HG03196 (cell line): ENCODE results near the gene DMKN.

Experiments used
- ATAC-seq: cut with Tn5 transposase; IDR thresholded peaks from one replicate; pipeline ENCODE4 v1.9.1; 2021; ENCODE audit not compliant: unreplicated experiment

Gene DMKN

DNA sequence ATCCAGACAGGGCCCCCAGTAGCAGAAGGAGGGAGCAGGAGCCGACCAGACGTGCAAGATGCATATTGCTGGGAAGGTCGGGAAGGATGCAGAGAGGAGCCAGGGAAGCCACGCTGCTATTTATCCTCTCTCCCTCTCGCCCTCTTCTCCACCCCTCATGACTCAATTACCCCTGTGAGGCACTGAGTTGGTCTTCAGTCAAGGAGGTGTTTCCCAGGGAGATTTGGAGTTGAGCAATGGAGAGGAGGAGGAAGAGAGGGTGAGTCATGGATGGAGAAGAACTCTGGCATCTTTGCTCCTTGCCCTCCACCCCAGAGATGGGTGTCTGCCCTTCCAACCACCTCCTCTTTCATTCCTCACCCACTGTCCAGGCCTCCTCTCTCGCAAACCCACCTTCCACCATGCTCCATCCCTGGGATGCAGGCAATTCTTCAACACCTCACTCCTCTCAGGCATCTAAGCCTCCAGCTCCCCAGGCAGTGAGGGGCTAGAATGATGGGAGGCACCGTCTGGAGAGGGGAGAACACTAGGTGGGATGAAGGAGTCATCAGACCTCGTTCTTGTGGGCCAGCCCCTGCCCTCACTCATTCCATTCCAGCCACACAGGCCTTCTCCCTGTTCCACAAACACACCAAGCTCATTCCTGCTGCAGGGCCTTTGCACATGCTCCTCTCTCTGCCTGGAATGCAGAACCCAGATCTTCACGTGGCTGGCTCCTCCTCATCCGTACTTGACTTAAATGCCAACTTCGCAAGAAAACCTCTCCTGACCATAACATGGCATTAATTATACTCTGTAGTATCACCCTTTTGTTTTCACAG lies 15.0 kb upstream of the DMKN start, which contains the start of gene SBSN:
Gene SBSN, minus strand, starts transcription at position 94 of the 821 bp plus-strand sequence. Its CDS starts 30 bp downstream, at position 64.
- ATAC-seq: no peak

DNA sequence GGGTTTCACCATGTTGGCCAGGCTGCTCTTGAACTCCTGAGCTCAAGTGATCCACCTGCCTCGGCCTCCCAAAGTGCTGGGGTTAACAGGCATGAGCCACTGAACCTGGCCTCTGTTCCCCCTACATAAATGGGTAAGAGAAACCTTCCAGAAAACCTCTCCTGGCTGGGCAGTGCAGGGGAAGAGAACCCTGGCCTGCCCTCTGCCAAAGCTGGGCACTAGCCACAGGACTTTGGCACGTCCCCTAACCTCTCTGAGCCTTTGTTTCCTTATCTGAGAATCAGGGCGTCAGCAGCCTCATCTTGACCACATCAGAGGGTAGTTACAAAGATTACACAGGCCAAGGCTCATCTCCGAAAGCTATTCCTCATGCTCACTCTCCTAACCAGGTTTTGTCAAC lies 12.4 kb upstream of the DMKN start:
- ATAC-seq: no peak

DNA sequence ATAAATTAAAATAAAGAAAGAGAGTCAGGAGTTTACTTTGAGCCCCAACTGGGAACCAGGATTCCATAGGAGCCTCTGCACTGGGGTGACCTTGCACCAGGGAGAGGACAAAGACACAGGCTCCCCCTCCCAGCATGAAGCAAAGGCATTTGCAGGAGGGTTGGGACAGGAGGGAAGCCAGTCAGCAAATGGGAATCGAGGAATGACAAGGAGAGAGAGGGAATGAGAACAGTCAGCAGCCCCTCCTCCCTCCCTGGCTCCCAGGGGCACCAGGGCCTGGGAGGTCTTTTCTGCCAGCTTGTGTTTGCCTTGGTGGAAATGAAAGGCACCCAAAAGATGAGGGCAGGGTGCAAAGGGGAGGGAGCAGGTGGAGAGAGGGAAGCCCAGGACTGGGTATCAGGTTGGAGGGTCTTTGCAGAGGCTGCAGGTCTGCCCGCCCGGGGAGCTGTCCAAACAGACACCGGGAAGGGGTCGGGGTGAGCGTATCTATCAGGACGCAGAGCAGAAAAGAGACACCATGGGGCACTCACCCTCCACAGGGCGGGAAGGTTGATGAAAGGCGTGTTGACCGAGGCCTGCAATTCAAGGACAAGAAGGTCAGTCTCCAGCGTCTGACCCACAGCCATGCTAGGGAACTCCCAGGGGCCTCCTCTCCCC lies 10.9 kb upstream of the DMKN start:
- ATAC-seq: no peak

DNA sequence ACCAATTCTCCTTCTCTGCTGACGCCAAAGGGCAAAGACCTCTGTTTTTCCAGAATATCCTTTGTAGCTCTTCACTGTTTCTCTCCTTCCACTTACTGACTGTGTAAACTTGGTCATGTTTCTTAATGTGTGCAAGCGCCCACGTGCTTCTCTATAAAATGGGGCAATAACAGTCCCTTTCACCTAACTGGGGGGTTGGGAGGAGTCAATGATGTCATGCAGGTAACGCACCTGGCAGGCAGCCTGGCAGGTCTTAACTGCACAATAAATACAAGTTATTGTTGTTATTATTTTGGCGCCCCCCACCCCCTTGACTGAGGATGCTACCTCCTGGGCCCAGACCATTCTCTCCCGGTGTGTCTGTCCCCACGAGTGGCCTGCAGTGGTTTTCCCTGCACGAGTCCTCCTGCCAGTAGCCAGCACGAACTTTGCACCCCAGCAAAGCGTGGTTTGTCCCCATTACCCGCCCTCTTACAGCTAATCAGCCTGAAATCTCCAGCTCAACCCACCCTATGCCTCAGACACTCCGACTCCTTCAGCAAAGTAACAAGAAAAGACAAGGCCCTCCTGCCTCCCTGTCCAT lies 9.4 kb upstream of the DMKN start:
- ATAC-seq: no peak

DNA sequence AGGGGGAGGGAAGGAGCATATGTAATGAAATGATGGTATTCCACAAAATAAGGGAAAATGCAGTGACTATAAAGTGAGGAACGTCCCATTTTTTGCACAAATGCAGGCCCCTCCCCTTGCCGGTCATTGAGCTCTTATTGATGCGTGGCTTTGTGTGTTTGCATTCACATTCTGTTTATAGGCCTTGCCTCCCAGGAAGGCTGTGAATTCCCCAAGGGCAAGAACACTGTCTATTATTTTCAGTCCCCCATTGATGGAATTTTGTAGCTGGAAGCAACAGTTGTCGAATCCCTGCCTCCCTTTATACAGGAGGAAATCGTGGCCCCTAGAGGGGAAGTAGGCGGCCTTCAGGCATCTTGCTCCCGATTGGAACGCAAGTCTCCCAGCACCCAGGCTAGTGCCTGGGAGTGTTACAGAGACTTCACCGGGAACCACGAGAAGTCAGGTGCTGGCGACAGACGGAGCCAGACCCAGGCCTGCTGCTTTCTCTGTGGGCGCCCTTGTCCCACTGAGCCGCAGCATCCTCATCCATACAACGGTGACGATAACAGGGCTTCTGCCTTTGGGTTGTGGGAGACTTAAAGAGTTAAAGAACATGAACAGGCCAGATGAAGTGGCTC lies 7.8 kb upstream of the DMKN start:
- no peak for ATAC-seq

DNA sequence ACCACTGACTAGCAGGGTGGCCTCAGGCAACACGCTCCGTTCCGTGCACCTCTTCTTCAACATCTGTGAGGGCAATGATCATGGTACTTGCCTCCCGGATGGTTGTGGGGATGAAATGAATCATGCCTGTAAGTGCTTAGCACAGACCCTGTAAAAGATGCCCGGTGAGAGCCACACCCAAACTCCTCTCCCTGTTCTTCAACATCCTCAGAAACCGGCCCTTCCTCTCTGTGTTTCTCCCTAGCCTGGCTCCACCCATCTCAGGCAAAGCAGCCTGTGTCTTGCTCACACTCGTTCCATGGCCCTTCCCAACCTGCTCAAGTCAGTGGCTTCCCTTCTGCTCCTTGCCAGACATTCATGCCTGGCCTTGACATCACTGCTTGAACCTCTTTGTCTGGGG lies 5.8 kb upstream of the DMKN start:
- no peak for ATAC-seq

DNA sequence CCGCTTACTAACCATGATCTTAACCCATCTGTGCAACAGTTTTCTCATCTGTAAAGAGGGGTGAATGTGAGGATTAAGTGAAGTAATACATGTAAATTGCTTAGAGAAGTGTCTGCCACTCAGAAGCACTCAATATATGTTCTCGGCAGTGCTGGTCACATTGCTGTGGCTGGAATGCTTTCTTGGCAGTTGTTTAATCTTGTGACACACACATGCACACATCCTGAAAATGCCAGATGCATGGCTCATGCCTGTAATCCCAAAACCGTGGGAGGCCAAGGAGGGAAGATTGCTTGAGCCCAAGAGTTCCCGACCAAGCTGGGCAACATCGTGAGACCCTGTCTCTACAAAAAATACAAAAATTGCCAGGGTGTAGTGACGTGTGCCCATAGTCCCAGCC lies 4.9 kb upstream of the DMKN start:
- no peak for ATAC-seq

DNA sequence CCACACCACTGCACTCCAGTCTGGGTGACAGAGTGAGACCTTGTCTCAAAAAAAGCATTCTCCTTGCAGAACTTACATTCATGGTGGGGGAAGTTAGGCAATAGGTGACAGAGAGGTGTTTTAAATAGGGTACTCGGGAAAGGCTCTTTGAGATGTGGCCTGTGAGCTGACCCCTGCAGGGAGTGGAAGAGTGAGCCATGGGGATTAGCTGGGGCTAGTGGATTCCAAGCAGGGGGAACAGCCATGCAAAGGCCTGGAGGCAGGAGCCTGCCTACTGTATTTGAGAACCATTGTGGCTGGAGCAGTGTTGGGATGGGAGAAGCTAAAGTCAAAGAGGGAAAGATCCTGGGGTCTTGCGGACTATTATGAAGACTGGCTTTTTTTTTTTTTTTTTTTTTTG lies 3.9 kb upstream of the DMKN start:
- no peak for ATAC-seq

DNA sequence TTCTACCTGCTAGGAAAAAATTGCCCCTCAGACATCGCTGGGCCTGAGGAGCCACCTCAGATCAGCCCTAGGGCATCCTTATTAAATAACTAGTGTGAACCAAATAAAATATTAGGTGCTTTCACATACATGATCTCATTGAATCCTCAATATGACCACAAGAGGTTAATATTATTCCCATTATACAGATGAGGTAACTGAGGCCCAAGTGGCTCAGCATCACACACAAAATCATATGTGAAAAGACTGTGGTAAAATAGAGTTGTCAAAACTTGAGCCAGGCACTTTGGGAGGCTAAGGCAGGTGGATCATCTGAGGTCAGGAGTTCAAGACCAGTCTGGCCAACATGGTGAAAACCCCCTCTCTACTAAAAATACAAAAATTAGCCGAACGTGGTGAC lies 2.9 kb upstream of the DMKN start:
- ATAC-seq: no peak

DNA sequence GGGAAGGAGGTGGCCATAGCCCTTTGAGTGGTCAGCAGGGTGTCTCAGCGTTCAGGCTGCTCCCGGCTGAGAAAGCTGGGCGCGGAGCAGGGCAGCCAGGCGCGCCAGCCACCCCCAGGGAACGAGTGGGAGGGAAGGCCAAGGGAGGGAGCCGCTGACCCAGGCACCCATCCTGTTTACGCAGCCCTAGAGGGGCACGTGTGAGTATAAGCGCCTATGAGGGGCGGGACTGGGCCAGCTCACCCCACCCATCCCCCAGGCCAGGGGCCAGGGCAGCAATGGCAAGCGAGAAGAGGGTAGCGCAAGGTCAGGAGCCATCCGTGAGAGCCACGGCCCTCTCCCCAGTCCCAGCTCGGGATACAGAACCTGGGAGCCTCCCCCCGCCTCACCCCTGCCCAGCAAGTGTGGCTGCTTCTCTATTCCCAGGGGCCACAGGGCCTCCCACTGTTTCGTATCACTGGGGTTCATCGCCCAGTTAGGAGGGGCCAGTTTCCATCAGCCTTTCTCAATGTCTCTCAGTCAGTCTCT lies 897 bp upstream of the DMKN start:
- ATAC-seq: no peak

DNA sequence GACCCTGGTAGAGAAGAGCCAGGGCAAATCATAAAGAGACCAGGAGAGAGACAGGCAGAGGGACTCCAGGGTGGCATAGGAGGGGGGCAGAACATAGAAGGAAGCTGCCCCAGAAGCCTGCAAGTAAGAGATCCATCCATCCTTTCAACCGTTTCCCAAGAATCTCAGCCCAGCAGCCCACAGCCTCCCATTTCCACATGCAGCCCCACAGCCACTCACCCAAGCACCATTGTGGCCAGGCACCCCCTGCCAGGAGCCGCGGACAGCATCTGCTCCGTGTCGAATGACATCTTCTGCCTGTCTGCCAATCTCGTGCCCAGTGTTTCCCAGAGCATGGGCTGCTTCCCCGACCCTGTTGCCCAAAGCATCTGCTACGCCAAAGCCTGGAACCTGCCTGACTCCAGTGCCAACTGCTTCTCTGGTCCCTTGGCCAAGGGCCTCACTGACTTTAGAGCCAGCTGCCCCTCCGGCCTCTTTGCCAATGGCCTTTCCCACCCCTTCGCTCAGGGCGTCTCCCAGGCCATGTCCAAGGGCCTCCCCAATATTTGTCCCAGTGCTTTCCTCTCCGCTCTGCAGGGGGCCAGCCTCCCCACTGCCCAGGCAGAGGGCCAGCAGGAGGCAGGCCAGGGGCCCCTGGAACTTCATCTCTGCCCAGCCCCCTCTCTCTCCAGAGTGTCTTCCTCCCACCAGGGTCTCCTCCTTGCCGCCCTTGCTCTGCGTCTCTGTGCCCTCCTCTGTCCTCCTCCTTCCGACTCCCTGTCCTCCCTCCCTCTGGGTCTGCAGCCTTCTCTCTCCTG lies 420 bp downstream of the DMKN start:
- no peak for ATAC-seq

DNA sequence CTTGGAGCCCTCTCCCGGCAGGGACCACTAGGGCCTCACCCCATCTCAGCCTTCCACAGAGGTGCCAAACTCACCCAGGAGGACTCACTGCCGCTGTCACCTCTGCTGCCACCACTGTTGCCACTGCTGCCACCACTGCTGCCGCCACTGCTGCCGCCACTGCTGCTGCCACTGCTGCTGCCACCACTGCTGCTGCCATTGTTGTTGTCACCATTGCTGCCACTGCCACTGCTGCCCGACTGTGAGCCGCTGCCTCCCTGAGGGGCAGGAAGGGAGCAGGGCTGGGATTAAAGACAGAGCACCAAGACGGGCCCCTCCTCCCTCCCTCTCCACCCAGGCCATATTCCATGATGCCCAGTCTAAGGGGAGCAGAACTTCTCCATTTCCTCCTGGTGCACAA lies 2.1 kb downstream of the DMKN start:
- no peak for ATAC-seq

DNA sequence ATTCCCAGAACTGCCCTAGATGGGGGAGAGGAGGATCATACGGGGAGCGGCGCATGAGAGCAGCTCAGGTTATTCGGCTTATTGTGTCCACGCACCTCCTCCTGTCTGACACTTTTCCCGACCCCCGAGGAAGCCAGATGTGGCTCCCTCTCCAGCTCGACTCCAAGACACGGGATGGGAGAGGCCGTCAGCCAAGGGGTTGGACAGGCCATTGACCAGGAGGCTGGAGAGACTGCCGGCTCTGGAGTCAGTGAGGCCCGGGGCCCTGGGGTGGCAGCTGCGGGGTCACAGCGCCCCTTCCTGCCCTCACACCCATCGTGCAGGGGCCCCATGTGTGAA lies 2.9 kb downstream of the DMKN start:
- ATAC-seq: no peak

DNA sequence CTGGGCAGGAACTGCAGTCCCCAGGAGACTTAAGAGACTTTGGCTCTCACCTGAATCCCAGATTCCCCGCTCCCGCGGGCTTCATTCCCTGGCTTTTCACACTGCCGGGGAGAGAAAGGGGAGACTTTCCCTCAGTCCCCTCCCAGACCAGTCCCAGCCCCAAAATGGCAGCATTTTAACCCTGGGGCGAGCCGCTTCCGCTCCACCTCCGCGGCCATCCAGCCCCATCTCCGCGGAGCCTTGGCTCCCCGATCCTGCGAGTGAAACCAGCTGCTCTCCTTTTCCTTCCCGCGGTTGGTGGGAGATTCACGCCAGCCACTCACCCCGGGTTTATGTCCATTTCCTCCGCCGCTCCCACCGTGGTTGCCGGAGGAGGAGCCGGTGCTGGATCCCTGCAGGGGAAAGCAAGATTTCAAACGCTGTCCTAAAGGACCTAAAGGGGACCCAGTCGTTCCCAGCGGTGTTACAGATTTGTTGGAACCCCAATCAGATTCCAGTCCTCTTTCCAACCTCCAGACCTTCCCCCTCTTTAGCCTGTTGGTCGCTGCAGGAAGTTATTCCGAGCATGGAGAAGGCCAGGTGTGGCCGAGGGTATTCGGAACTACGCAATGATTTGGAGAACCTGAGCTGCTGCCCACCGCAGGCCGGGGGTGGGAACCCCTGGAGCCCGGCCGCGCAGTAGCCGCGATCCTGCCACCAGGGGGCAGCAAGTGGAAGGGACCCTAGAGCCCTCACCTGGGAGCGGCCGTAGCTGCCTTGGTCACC lies 3.4 kb downstream of the DMKN start:
- ATAC-seq: no peak

DNA sequence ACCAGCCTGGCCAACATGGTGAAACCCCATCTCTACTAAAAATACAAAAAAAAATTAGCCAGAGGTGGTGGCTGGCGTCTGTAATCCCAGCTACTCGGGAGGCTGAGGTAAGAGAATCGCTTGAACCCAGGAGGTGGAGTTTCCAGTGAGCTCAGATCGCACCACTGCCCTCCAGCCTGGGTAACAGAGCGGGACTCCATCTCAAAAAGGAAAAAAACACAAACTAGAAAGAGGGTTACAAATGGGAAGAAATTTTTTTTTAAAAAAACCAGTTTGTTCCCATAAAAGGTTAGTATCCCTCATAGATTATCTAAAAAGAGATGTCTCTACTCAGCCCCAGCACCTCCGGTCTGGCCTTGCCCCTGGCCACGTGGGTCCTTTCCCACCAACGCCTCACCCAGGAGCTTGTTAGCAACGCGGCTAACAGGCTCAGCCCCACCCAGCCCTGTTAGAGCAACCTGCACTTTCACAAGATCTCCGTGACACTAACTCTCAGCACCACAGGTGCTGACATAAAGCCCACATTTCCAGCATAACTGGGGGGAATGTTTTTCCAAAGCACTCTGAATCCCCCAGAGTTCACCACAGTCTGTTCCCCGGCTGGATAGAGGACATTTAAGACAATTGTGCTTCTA lies 4.3 kb downstream of the DMKN start:
- ATAC-seq: no peak

DNA sequence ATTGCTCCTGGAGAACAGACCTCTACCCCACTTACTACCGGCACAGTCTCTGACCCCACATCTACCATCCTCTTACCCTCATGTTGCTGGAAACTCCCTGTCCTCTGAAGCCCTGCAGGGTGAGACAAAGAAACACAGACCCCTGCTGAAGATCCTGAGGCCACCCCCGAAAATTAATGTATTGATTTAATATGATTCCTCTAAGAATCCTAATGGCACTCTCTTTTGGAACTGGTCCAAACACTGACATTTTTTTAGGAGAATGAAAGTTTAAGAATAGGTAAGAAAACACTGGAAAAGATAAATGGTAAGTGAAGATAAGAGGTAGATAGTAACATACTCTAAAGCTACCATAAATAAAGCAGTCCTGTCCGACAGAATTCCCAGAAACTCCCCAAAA lies 5.3 kb downstream of the DMKN start:
- ATAC-seq: no peak

DNA sequence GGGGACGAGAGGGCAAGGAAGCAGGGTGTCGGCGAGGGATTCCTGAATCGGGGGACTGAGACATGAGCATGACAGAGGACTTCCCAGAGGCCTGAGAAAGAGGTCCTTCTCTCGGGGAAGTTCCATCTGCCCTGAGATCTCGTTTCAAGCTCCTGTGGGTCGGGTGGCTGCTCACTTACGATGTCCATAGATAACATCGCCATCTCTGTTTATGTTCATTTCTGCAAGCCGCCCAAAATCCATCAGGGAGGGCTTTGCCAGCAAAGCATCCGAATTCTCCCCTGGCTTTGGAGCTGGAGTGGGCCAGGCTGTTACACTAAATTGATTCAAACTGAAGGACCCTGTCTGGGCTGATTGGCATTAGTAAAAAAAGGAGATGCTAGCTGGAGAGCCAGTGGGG lies 5.9 kb downstream of the DMKN start:
- ATAC-seq: no peak

DNA sequence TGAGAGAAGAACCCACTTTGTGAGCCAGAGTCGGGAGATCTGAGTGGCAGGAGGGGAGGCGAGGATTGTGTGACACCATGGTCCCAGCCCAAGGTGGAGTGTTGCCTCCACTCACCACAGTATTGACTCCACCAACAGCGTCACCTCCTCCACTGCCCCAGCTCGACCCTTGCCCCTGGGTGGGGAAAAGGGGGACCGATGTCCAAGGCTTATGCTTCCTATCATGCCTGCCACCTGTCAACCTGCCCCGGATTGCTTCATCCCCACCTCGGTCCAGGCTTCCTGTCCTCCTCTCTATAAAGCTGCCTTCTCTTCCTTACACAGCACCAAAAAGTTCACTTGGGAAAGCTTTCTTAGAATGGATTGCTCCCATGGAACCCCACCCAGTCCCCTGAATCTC lies 7.4 kb downstream of the DMKN start:
- no peak for ATAC-seq

DNA sequence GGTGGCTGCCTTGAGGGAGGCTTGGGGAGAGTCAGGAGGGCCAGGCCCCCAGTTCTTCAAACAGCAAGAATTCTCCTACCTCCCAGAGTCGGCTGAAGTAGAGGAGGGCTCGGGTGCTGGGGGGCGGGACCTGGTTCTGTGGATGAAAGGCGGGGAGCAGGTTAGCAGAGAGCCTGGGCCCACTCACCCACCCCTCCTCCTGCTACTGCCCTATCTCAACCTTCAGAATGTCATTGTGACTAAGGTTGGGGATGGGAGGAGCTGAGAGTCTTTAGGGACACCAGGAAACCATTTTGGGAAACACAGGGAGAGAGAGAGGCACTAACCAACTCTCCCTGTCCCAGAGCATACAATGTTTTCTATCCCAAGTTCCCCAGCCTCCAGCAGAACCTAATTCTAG lies 10.7 kb downstream of the DMKN start:
- ATAC-seq: no peak

DNA sequence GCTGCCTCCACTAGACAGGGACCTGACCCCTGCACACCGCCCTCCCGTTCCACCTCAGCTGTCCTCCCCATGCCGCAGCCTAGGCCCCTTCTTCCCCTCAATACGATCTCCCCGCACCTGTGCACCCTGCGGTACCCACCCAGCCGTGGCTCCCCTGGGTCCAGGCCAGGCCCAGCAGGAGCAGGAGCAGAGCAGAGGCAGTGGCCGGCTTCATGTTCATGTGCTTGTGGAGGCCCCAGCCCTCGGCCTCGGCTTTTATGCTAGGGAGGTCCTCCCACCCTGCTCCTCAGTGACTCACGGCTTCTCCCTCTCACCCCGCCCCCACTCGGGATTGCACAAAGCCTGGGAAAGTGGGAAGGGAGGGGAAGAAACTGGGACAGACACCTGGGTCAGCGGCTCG lies 11.8 kb downstream of the DMKN start:
- no peak for ATAC-seq
